ENCODE measurements around the gene TRPM5.

TRPM5 gene

GRCh38 chr11:2470495-2470894, 26.2 kb upstream of the TRPM5 start:
- DNase-seq: no peak

DNA sequence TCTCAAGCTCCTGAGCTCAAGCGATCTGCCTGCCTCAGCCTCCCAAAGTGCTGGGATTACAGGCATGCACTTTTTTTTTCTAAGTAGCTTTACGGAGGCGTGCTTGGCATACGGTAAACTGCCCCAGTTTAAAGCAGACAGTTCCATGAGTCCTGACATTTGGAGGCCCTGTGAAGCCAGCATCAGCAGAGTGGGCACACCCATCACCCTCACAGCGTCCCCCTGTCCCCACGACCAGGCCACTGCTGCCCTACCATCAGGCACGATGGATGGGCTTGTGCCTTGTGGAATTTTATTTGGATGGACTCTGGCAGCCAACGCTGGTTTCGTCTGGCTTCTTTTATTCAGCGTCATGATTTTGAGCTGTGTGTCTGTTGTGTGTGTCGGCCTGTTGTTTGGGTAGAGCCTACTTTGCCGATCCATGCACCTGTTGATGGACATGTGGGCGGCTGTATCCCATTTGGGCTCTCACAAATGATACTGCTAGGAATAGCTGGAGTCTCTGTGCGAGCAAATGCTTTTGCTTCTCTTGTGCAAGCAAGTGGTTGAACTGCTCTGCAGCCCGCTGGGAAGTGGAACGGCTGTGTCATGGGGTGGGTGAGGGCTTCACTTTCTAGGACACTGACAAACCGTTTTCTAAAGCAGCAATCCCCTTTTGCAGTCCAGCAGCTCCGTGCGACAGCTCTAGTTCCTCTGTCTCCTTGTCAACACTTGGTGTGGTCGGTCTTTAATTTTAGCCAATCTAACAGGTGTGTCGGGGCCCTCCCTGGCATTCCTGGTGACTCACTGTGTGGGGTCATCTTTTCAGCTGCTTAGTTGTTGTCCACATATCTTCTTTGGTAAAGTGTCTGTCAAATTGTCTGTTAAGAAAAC, 24.3 kb upstream of the TRPM5 start:
- DNase-seq: no peak

- no peak for DNase-seq
Measured at GRCh38 chr11:2467695-2468055, 23.4 kb upstream of the TRPM5 start.

- no peak for DNase-seq
Measured at GRCh38 chr11:2466869-2467694, 22.8 kb upstream of the TRPM5 start.

GRCh38 chr11:2466069-2466801, 21.9 kb upstream of the TRPM5 start:
- DNase-seq: no peak

DNA sequence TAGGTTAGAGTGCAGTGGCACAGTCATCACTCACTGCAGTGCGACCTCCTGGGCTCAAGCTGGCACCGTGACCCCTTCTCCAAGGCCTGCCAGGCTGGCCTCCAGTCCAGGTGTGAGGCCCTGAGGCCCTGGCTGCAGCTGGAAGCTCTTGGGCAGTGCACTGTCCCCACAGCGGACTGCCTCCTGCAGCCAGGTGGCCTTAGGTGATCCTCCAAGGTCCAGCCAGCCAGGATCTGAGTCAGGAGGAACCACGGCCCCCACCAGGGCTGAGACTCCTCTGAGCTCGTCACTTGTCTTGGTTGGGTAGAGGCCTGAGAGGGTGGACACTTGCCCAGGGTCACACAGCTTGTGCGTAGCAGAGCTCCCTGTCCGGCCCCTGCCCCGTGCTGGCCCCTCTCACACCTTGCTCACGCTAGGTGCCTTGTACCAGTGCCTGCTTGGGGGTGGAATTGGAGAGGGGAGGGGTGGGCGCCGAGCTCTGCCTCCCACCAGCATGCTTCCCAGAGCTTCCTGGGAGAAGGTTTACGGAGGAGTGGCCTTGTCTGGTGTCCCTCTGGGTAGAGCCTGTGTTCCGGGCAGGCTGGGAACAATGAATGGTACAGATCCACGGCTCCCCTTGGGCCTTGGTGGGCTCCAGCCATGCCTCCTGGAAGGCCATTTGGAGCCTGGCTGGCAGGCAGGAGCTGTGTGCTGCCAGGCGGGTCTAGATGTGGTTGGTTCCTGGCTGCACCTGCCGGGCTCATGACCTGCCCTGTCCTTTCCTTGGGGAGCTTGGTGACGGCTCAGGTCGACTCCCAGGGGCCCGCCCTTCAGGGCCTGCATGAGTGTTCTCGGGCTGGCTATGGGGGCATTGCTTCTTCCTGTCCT, 21.1 kb upstream of the TRPM5 start:
- no peak for DNase-seq

- DNase-seq: no peak
Measured at GRCh38 chr11:2464451-2465165, 20.3 kb upstream of the TRPM5 start.

DNA sequence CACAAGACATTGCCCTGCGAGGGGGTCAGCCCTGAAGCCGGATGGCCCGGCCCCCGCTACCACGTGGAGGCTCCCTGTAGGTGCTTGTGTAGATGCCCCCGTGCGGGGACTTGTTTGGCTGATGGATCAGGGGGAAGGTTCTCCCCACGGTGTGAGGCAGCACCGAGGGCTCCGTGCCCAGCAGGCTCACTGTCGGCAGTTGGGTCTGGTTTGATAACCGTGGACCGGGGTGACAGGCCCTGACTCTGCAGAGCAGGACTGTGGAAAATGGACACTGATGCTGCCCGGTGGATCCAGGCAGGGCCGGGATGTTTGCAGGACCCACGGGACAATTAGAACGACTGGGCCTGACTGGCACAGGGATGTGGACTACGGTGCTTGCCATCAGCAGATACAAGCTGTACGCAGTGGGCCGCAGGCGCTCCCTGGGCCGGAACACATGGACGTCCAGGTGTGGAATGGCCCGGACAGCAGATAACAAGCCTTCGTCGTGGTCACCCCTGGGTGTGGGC, 19.5 kb upstream of the TRPM5 start:
- no peak for DNase-seq

- DNase-seq: no peak
Measured at GRCh38 chr11:2462986-2463765, 18.9 kb upstream of the TRPM5 start.

- no peak for DNase-seq
Measured at GRCh38 chr11:2462543-2462985, 18.2 kb upstream of the TRPM5 start.

- no peak for DNase-seq
Measured at GRCh38 chr11:2461956-2462542, 17.7 kb upstream of the TRPM5 start.

- no peak for DNase-seq
Measured at GRCh38 chr11:2461253-2461955, 17.1 kb upstream of the TRPM5 start.

GRCh38 chr11:2460540-2461252, 16.4 kb upstream of the TRPM5 start:
- no peak for DNase-seq

- DNase-seq: no peak
Measured at GRCh38 chr11:2459796-2460531, 15.7 kb upstream of the TRPM5 start.

GRCh38 chr11:2459016-2459725, 14.9 kb upstream of the TRPM5 start:
- no peak for DNase-seq

GRCh38 chr11:2458321-2458720, 14.0 kb upstream of the TRPM5 start:
- no peak for DNase-seq

DNA sequence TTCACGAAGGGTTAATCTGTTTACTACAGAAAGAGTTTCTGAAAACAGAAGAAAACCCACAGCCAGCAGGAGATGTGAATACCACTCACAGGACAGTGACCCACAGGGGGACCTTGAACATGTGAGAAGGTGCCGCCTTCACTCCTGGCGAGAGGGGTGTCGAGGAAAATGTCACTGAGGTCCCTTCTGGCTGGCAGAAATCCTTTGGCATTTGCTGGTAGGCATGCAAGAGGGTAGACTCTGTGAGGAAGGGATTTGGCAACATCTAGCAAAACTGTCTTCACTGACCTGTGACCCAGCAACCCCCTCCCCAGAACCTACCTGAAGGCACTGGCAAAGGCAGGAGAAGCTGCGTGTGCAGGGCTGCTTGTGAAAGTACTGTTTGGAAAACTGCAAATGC, 9.1 kb upstream of the TRPM5 start:
- no peak for DNase-seq

Data from activated CD8-positive, alpha-beta memory T cell treated with anti-CD3 and anti-CD28 coated beads, Interleukin-2, amount 50 U/mL, for 4 hours (primary cell).